GM18511 (cell line): Measurements from ENCODE around the gene TADA2A.
"Not testable (repeated sequence)": the region's sequence is repeated elsewhere in the genome, so short reads cannot be mapped to it uniquely, and the experiment has no call there.

Experiments
- ATAC-seq: cut with Tn5 transposase; IDR thresholded peaks from one replicate; pipeline ENCODE4 v1.9.1; 2021; ENCODE audit warnings: mild to moderate bottlenecking, moderate library complexity; ENCODE audit not compliant: unreplicated experiment

Gene TADA2A

DNA sequence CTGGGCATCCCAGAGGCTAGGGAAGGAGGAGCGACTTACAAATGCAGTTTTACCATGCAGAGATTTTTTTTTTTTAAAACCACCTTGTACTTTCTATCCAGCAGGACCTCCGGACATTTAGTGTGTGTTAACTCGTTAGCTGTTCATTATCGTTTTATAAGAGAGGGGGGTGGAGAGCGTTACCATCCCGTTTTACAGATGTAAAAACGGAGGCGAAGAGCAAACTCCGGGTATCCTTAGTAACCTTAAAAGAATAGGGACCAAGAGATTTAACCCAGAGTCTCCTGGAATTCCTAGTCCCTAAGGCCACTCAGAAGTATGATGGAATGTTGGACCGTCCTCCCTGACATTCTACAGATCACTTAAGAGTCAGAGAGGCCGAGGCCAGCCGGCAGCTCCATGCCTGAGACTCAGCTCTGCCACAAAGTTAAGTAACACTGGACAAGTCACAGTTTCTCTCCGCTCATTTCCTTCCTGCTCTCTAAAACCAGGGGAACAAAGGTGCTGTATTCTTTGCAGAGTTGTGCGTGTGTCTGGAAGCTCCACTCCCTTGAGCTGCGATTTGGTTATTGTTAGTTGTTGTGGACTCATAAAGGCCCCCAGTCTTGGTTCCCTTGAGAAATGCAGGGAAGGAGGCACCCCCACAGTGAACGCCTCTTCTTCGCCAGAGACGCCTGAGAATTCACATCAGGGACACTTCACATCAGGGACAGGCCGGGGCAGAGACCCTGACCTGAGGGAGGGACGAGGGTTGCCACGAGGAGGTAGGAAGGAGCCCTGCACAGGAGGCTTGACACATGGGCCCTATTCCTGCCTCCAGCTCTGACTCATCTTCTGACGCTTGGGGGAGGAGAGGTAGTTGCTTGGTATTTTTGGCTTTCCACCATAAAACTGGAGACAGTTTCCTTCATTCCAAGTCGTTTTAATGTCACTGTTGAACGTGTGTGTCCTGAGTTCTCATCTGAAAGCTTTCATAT, 84.2 kb downstream of the TADA2A start:
- ATAC-seq, result no peak

GRCh38 chr17:37492167-37492566, 85.5 kb downstream of the TADA2A start:
- no peak for ATAC-seq

DNA sequence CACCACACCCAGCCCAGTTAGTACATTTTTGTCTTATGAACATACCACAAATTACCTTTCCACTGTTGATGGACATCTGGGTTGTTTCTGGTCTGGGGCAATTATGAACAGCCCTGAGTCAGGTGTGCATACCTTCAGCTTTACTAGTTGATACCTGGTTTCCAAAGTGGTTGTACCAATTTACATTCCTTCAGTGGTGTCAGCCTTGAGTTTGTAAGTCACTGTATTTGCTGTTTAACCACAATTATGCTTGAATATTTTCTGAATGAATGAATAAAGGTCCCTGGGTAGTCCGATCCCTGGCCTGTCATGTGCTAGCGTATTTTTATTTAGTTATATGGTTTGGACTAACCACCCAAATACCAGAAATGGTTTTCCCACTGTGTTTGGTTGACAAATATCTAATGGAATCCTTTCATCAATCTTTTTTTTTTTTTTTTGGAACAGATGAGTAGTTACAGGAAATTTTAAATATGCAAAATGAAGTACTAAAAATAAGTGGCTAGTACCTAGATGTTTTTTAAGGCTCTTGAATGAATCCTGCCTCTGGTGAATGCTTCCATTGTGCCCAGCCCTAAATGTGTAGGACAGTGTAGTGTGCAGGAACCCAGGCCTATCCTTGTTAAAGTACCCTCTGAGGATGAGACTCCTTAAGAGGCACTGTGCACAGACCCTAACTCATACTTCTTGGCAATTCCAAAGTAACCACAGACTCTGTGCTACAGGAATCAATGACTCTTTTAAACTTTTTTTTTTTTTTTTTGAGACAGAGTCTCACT, 86.8 kb downstream of the TADA2A start:
- ATAC-seq, result no peak

DNA sequence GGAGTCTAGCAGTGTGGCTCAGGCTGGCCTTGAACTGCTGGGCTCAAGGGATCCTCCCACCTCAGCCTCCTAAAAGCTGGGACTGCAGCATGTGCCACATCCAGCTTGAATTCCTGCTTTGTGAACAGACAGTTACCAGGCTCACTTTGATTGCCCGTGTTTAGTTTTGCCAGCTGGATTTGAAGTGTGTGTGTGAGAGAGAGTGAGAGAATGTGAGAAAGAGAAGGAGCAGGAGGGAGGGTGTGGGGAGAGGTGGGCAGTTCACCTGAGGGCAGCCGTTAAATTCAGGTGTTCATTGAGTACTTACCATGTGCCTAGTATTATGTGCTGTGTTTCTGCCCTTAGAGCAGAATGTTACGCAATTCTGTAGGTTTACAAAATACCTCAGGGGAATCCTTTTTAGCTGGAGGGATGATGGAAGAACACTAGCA, 87.7 kb downstream of the TADA2A start:
- ATAC-seq, result no peak

GRCh38 chr17:37494971-37495370, 88.3 kb downstream of the TADA2A start:
- ATAC-seq, result no peak

GRCh38 chr17:37500378-37500777, 93.7 kb downstream of the TADA2A start:
- ATAC-seq, result no peak

- ATAC-seq, result no peak
These were observed 95.6 kb downstream of the TADA2A start for GRCh38 chr17:37502009-37502936.

DNA sequence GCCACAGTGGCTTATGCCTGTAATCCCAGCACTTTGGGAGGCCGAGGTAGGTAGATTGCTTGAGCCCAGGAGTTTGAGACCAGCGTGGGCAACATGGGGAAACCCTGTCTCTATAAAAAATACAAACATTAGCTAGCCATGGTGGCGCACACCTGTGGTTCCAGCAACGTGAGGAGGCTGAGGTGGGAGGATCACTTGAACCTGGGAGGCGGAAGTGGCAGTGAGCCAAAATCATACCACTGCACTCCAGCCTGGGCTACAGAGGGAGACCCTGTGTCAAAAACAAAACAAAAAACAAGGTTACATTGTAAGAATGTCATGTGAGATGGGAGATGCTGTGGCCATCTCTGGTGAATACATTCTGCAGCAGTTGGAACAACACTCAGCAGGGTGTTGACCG, 96.5 kb downstream of the TADA2A start:
- ATAC-seq, result no peak

DNA sequence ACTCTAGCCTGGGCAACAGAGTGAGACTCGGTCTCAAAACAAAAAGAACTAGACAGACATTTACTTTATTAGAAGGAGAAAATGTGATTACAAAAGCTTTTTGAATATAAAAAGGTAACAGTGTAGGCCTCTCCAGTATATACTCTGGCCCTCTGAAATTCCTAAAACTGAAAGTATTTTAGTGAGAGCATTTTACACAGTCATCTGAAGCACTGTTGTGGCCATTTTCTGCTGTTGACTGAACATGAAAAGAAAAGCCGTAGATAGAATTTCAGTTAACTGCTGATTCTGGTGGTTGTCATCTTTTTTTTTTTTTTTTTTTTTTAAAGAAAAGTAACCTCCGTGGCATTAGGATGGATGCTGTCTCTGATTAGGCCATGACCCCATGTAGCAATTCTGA, 98.6 kb downstream of the TADA2A start:
- no peak for ATAC-seq

DNA sequence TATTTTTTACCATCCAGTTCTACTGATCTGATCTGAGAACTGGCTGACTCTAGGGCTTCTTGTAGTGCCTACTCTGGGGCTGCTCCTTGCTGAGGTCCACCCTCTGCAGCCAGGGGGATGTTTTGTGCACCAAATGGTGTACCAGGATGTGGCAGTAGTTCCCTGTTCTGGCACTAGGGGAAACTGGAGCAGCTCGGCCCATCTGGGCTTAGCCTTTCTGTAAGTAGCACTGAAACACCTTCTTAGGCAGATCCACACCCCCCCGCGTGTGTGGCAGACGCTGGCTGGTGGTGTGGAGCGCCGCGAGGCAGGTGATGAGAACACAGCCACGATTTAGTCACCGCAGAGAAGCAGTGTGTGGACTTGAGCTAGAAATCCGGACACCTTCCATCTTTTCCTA, 100.0 kb downstream of the TADA2A start:
- ATAC-seq, result no peak

- no peak for ATAC-seq
These were observed 100.4 kb downstream of the TADA2A start for GRCh38 chr17:37507111-37507510.

DNA sequence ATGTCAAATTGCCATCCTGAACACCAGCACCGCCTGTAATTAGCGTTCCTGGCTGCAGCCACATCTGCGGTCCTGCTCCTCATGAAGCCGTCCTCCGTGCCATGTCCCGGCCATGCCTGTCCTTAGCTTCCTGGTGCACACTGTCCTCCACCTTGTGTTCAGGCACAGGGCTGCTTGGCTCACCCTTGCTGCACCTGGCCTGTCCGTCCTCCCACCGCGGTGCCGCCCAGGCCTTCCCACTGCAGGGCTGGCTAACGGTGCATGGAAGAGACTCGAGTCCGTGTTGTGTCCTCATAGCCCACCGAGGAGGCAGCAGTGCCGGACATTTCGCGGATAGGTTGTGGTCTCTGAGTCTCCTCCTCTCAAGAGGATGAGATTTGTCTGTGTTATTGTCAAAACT, 103.4 kb downstream of the TADA2A start:
- ATAC-seq, result no peak

GRCh38 chr17:37511642-37512041, 105.0 kb downstream of the TADA2A start:
- ATAC-seq, result not testable (repeated sequence)

- ATAC-seq, result no peak
These were observed 105.9 kb downstream of the TADA2A start for GRCh38 chr17:37512442-37513068.

DNA sequence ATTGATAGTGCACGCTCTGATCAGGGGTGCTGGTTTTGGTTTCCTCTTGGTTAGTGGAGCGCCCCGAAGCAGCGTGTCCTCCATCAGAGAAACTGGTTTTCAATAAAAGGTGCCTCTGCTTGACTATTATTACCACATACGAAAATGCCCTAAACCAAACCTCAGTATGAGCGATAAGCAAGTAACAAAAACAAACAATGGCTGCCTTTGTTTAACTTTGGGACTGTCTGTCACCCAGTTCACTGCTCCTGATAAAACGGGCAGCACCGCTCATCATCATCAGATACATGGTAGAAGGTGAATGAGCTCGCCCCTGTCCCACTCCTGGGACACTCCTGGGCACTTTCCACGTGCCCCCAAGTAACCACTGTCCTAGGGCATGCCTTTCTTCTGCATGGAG, 107.0 kb downstream of the TADA2A start:
- no peak for ATAC-seq

GRCh38 chr17:37516127-37516571, 109.5 kb downstream of the TADA2A start:
- ATAC-seq, result no peak

- no peak for ATAC-seq
These were observed 111.2 kb downstream of the TADA2A start for GRCh38 chr17:37517881-37518280.

- ATAC-seq, result no peak
These were observed 112.1 kb downstream of the TADA2A start for GRCh38 chr17:37518826-37519225.

GRCh38 chr17:37519251-37519985, 112.7 kb downstream of the TADA2A start:
- no peak for ATAC-seq

GRCh38 chr17:37520174-37520573, 113.5 kb downstream of the TADA2A start:
- ATAC-seq, result no peak
